SJSA1 (cell line): ENCODE results near the gene KRTAP10-11. TPM values are rescaled to one million over a fixed set of nuclear protein-coding genes. Genes with fewer than 3 reads are reported as not detected.
"Not testable (repeated sequence)": the region's sequence is repeated elsewhere in the genome, so short reads cannot be mapped to it uniquely, and the experiment has no call there.

Experiments used
- DNase-seq, 2 experiments: peaks; one replicate each; pipeline ENCODE4 v3.0.0-alpha.2; 2015 to 2020; ENCODE audit warnings: low spot score in 2 of 2, low read depth in 1 of 2
- H3K27ac ChIP-seq: fragments of 250-450 bp; sonication (Bioruptor Pico); 2 replicates; pipeline ENCODE4 v1.5.1; 2020; ENCODE audit warnings: mild to moderate bottlenecking, moderate library complexity
- H3K27me3 ChIP-seq: fragments of 250-450 bp; sonication (Bioruptor Pico); replicated peaks from 2 replicates; pipeline ENCODE4 v1.5.1; 2020; ENCODE audit warnings: mild to moderate bottlenecking, moderate library complexity
- H3K36me3 ChIP-seq: fragments of 250-450 bp; sonication (Bioruptor Pico); 2 replicates; pipeline ENCODE4 v1.5.1; 2020; ENCODE audit warnings: mild to moderate bottlenecking
- H3K4me1 ChIP-seq: fragments of 250-450 bp; sonication (Bioruptor Pico); replicated peaks from 2 replicates; pipeline ENCODE4 v1.6.1; 2021; ENCODE audit warnings: mild to moderate bottlenecking
- H3K4me3 ChIP-seq: fragments of 250-450 bp; sonication (Bioruptor Pico); 2 replicates; pipeline ENCODE4 v1.5.1; 2020; ENCODE audit warnings: mild to moderate bottlenecking
- H3K9me3 ChIP-seq: fragments of 250-450 bp; sonication (Bioruptor Pico); replicated peaks from 2 replicates; pipeline ENCODE4 v1.5.1; 2020; ENCODE audit warnings: mild to moderate bottlenecking
- total RNA-seq: library from RNA; depleted of rRNA; stranded (reverse); fragments of >200 nt; shearing (Covaris generic); gene quantifications from 2 replicates; pipeline ENCODE4 v1.2.3, GENCODE V29; 2014

KRTAP10-11 gene
- total RNA-seq, 1 experiment from 2014 or later, result not detected

- H3K9me3 ChIP-seq, result 0 out of 2 replicates have a peak, but pooled peaks cover 4% of the 10 kb centered on the region
- H3K4me1 ChIP-seq, result no peaks in the 10 kb centered on the region; the same call in 1 of the 2 replicates
Observed at GRCh38 chr21:44654576-44655175, 8.5 kb downstream of the KRTAP10-11 start, which contains the start of gene KRTAP12-4. Gene KRTAP12-4, minus strand, starts transcription at chr21:44654659. Its CDS starts 45 bp downstream, at chr21:44654614.

GRCh38 chr21:44656868-44657267, 10.7 kb downstream of the KRTAP10-11 start:
- Histone ChIP-seq H3K9me3 (0 out of 2 replicates have a peak, but pooled peaks cover 4% of the 10 kb centered on the region), H3K27ac (no peak overlapping the region), H3K4me3 (no peak overlapping the region), H3K4me1 (no peaks in the 10 kb centered on the region; the same call in 1 of the 2 replicates), H3K36me3 (no peaks in the 10 kb centered on the region), H3K27me3 (no peaks in the 10 kb centered on the region; the same call in none of the 2 replicates)
- DNase-seq, result no peak

More at GRCh38 chr21:44654576-44655175, 8.5 kb downstream of the KRTAP10-11 start, which contains the start of gene KRTAP12-4:
- Histone ChIP-seq H3K4me3 (no peak within 1 kb of the TSS), H3K27ac (no peak within 1 kb of the TSS), H3K36me3 (no peaks in the 10 kb centered on the region), H3K27me3 (no peaks in the 10 kb centered on the region; the same call in none of the 2 replicates)
- DNase-seq, result no peak

- H3K36me3 ChIP-seq, result no peaks in the 10 kb centered on the region
- no peak within 1 kb of the TSS for H3K27ac ChIP-seq
- H3K4me1 ChIP-seq, result no peaks in the 10 kb centered on the region; the same call in 1 of the 2 replicates
- no peaks in the 10 kb centered on the region; the same call in 1 of the 2 replicates for H3K27me3 ChIP-seq
- H3K4me3 ChIP-seq, result no peak within 1 kb of the TSS
- H3K9me3 ChIP-seq, result 0 out of 2 replicates have a peak, but pooled peaks cover 4% of the 10 kb centered on the region
- DNase-seq, result no peak
Observed at GRCh38 chr21:44657635-44658540, 11.7 kb downstream of the KRTAP10-11 start, which contains the start of gene KRTAP12-3. Gene KRTAP12-3, plus strand, starts transcription at chr21:44657932. Its CDS starts 48 bp downstream, at chr21:44657980.

GRCh38 chr21:44658541-44658910, 12.3 kb downstream of the KRTAP10-11 start:
- no peak for DNase-seq
- Histone ChIP-seq H3K4me1 (no peaks in the 10 kb centered on the region; the same call in 1 of the 2 replicates), H3K4me3 (no peak overlapping the region), H3K9me3 (0 out of 2 replicates have a peak, but pooled peaks cover 4% of the 10 kb centered on the region), H3K36me3 (no peaks in the 10 kb centered on the region), H3K27ac (no peak overlapping the region), H3K27me3 (no peaks in the 10 kb centered on the region; the same call in 1 of the 2 replicates)

GRCh38 chr21:44658913-44659595, 12.8 kb downstream of the KRTAP10-11 start:
- Histone ChIP-seq H3K9me3 (0 out of 2 replicates have a peak, but pooled peaks cover 4% of the 10 kb centered on the region), H3K36me3 (no peaks in the 10 kb centered on the region), H3K27me3 (no peaks in the 10 kb centered on the region; the same call in 1 of the 2 replicates), H3K4me3 (no peak overlapping the region), H3K27ac (no peak overlapping the region), H3K4me1 (no peaks in the 10 kb centered on the region; the same call in 1 of the 2 replicates)
- DNase-seq, result no peak

- peak in 1 of 2 experiments; percentile 16 for DNase-seq
- H3K4me3 ChIP-seq, H3K27ac ChIP-seq, H3K36me3 ChIP-seq, H3K4me1 ChIP-seq, H3K27me3 ChIP-seq, H3K9me3 ChIP-seq: not testable (repeated sequence)
Observed at GRCh38 chr21:44661567-44661966, 15.4 kb downstream of the KRTAP10-11 start.

GRCh38 chr21:44664691-44665090, 18.5 kb downstream of the KRTAP10-11 start:
- H3K9me3 ChIP-seq, result no peaks in the 10 kb centered on the region
- no peak for DNase-seq
- no peak overlapping the region for H3K4me3 ChIP-seq
- no peak overlapping the region for H3K27ac ChIP-seq
- no peaks in the 10 kb centered on the region for H3K27me3 ChIP-seq
- no peaks in the 10 kb centered on the region for H3K4me1 ChIP-seq
- H3K36me3 ChIP-seq, result no peaks in the 10 kb centered on the region

- no peak for DNase-seq
- H3K9me3 ChIP-seq, result no peaks in the 10 kb centered on the region
- no peak within 1 kb of the TSS for H3K27ac ChIP-seq
- no peaks in the 10 kb centered on the region for H3K27me3 ChIP-seq
- no peak within 1 kb of the TSS for H3K4me3 ChIP-seq
- no peaks in the 10 kb centered on the region for H3K4me1 ChIP-seq
- H3K36me3 ChIP-seq, result no peaks in the 10 kb centered on the region
Observed at GRCh38 chr21:44666401-44667320, 20.4 kb downstream of the KRTAP10-11 start, which contains the start of gene KRTAP12-2. Gene KRTAP12-2, minus strand, starts transcription at chr21:44666927. Its CDS starts 41 bp downstream, at chr21:44666886.

- Histone ChIP-seq H3K9me3 (no peaks in the 10 kb centered on the region), H3K36me3 (no peaks in the 10 kb centered on the region), H3K27ac (no peak overlapping the region), H3K27me3 (no peaks in the 10 kb centered on the region), H3K4me3 (no peak overlapping the region), H3K4me1 (no peaks in the 10 kb centered on the region)
- DNase-seq, result no peak
Observed at GRCh38 chr21:44667612-44668011, 21.4 kb downstream of the KRTAP10-11 start.

GRCh38 chr21:44670642-44671432, 24.6 kb downstream of the KRTAP10-11 start:
- H3K27ac ChIP-seq, result no peak overlapping the region
- no peak for DNase-seq
- H3K27me3 ChIP-seq, result peaks cover 7% of the 10 kb centered on the region; the same call in 1 of the 2 replicates
- no peaks in the 10 kb centered on the region for H3K9me3 ChIP-seq
- no peak overlapping the region for H3K4me3 ChIP-seq
- H3K36me3 ChIP-seq, result no peaks in the 10 kb centered on the region
- H3K4me1 ChIP-seq, result no peaks in the 10 kb centered on the region

- Histone ChIP-seq H3K27me3 (peaks cover 14% of the 10 kb centered on the region; the same call in 1 of the 2 replicates), H3K27ac (no peak overlapping the region)
- no peak for DNase-seq
Observed at GRCh38 chr21:44671911-44672310, 25.7 kb downstream of the KRTAP10-11 start.

GRCh38 chr21:44677881-44678280, 31.7 kb downstream of the KRTAP10-11 start:
- Histone ChIP-seq H3K9me3 (no peaks in the 10 kb centered on the region; the same call in 1 of the 2 replicates), H3K4me3 (no peak overlapping the region), H3K36me3 (no peaks in the 10 kb centered on the region), H3K27ac (no peak overlapping the region), H3K4me1 (no peaks in the 10 kb centered on the region), H3K27me3 (peaks cover 39% of the 10 kb centered on the region)
- DNase-seq, result no peak

More at GRCh38 chr21:44671911-44672310, 25.7 kb downstream of the KRTAP10-11 start:
- H3K9me3 ChIP-seq, result no peaks in the 10 kb centered on the region
- H3K36me3 ChIP-seq, result no peaks in the 10 kb centered on the region
- H3K4me1 ChIP-seq, result no peaks in the 10 kb centered on the region
- H3K4me3 ChIP-seq, result no peak overlapping the region
